Nucleus accumbens (tissue), 56 donors: ENCODE measurements around the gene NDUFA6.
A peak's percentile ranks its signal among the peaks of the same experiment; 100 is the strongest.
"Not testable (repeated sequence)": the region's sequence is repeated elsewhere in the genome, so short reads cannot be mapped to it uniquely, and the experiment has no call there.

ENCODE experiments used
- DNase-seq, 56 donors: peaks; one replicate each; lab custom pipeline; 2025; lab: John Stamatoyannopoulos, UW

NDUFA6 gene

DNA sequence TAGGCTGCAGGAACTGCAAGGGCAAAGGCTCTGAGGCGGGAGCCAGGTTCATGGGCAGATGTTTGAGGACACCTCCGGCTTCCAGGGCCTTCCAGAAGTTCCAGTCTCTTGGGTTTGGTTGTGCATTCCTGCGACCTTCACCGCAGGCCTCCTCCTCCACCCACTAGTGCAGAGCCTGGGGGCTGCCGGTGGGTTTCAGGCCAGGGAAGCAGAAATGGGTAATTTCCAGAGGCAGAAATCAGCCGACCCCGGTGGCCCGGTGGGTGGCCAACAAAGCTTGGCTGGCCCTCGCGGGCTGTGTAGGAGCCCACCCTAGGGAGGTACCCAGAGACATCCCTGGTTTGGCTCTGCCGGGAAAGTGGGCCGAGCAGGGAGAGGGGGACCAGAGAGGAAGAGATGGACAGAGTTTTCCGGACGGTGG is 16.9 kb downstream of the NDUFA6 start:
- DNase-seq: no peak

DNA sequence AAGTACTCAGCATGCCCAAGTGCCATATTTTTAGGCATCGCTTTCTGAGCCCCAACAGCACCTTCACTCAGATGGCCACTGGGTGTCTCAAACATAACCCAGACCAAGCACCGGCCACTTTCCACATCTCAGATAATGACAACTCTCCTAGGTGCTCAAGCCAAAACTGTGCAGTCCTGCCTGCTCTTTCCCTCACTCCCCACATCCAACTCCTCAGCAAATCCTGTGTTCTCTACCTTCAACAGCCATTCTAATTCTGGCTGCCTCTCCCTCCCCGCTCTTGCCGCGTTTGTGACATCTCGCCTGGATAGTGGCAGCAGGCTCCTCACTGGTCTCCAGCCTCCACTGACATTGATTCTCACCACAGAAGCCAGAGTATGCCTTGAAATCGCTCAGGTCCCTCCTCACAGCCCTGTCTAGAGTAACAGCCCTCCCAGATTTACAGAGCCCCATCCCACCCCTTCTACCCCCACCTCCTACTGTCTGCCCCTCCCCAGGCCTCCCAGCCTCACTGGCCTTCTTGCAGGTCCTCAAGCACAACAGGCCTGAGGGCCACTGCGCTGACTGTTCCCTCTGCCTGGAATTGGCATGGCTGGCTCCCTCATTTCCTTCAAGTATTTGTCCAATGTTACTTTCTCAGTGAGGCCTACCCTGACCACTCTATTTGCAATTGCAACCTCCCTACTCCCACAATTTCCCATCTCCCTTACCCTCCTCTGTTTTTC is 17.8 kb downstream of the NDUFA6 start:
- DNase-seq: no peak

DNA sequence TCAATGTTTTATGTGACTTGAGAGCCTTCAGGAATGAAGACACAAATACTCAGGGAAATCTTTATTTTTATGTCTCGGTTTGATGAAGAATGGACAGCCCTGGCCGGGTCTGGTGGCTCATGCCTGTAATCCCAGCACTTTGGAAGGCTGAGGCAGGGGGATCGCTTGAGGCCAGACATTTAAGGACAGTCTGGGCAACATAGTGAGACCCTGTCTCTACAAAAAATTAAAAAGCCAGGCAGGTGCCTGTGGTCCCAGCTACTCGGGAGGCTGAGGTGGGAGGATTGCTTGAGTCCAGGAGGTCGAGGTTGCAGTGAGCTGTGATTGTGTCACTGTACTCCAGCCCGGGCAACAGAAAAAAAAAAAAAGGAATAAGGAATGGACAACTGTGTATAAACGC is 19.1 kb downstream of the NDUFA6 start:
- DNase-seq: not testable (repeated sequence)

DNA sequence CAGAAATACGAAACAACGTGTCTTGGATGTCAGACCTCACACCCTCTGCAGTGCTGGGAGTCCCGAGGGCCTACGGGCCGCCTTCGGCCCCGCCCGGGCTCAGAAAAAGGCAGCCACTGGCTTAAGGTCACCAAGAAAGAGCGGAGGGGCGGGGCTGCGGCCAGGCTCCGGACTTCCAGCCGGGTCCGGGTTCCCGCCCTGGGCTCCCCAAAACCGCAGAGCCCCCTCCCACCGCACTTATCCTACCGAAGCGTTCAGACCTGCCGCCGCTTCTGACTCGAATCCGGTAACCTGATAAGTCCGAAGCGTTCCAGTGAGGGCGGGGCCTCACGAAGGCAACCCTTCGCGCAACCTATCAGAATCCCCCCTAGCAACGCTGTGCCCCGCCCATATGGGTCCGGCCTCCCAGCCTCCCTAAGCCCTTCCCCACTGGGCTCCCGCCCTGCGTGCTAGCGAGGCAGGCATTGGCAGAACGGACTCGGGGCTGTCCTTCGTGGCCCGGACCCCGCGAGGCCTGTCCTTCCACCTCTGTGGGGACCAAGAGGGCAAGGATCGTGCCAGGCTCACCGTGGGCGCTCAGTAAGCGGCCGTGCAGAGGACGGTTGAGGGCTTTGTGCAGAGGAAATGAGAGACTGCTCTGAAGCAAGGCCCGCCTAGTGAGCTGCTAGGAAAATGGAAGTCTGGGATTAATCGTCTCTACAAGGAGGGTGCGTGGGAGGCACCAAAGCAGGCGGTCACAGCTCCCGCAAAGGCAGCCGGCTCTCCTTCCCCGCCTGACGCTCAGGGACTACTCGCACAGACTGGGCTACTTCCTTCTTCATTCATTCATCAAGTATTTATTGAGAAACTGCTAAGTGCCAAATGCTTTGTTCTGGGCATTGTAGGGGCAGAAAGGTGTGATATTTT is 19.8 kb downstream of the NDUFA6 start, which contains the start of gene NAGA:
TSS of gene NAGA (minus strand) at position 296 of the 906 bp plus-strand sequence. CDS start 515 bp downstream, outside the sequence.
- DNase-seq: peak; percentile 52 to 96 (median 88)

DNA sequence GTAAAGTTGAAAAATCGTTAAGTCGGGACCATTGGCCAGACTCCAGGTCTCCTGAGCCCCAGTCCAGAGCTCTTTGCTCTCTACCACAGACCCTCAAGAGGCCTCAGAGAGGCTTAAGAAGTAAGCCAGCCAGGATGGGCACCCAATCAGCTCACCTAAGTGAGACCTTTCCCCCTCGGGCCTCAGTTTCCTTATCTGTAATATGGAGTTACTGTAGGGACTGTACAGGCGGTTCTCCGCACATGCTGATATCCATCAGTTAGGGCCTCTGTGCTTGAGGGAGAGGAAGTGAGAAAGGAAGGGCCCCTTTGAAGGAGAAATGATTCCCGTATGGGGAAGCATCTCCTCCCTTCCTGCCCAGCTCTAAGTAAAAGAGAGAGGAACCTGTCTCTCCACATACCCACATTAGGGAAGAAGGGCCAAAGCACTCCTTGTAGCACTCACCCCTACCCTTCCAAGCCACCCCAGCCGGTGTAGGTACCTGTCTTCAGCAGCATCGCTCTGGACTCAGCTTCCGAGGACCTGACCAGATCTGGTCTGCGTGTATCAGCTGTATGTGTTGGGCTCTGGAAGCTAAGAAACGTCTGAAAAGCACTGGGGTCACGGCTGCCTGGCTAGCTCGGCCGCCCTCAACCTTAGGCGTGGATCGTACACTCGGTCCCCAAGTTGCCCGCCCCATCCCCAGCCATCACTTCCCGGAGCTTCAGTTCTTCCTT is 20.6 kb downstream of the NDUFA6 start:
- DNase-seq: peak in 2 of 56 donors; percentile 41 to 45

DNA sequence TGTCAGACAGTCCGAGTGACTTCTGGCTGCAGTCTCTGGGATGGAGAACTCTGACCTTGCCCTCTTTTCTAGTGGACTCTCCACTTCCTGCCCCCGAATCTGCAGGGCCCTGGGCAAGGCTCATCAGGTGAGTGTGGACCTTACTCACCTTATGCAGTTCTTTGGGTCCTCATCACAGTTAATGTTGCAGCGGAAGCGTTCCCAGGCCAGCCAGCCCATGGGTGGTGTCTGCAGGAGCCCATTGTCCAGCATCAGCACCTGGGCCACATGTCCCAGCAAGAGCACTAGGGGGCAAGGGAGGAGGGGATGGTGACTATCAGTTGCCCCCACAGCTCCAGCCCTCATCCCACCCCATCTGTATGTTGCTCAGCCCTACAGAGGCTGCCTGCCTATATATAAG is 22.3 kb downstream of the NDUFA6 start:
- no peak for DNase-seq

DNA sequence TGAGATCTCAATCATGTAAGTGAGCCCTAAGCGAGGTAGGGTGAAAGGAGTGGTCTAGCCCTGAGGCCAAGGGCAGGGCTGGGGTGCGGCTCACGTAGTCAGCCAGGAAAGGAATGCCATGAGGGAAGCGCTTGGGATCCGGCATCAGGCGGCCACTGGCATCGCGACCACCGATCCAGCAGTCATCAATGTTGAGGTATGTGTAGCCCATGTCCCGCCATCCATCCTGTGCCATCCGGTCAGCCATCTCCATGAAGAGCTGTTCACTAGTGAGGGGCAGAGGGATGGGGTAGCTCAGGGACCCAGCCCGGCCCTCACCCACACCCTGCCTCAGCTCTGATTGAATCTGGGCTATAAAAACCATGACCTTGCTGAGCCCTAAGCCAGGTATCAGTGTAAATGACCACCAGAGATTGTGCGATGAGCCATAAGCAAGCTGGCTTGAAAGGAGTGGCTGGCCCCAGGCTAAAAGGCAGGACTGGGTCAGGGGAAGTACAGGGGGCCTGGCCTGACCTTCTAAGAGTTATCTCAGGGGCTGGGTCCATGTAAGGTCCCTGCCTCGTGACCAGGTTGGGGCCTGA is 22.8 kb downstream of the NDUFA6 start:
- DNase-seq: no peak

DNA sequence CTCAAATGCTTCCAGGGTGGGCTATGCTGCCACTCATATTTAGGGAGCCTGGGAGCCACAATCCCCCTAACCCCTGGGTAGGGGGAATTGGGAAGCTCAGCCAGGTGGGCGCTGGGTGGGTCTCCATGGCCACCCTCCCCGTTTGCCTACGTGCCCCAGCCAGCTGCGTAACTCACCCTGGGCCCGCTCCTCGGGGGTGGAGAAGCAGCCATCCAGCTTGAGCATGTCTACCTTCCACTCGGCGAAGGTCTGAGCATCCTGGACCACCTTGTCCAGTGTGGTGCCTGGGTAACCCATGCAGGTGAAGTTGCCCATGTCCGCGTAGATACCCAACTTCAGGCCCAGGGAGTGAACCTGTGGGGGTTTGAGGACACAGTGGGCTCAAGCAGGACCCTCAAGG is 23.6 kb downstream of the NDUFA6 start:
- no peak for DNase-seq

DNA sequence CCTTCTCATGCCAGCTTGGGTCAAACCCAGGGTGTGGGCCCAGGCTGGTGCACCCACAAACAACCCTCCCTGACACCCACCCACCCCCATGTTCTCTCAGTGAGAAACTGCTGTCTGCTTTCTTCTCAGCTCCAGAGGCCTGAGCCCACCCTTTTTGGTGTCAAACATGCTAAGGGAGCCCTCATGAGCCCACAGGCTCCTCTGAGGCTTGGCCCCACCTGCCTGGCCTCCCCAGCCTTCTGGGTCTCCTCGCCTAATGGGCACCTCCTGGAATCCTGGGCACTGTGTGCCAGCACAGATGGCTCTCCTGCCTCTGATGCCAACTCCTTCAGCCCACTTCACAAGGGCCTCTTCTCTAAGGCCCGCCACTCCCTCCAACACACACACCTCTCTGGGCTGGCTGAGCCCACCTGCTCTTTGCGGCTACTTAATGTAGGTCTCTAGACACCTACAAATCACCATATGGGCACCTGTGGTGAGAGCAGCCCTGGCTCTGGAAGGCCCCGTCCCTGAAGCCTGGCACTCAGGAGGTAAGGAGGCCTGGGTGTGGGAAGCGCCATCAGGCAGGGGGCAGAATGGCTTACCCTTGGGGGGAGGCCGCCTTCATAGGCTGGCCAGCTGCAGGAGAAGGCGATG is 24.3 kb downstream of the NDUFA6 start:
- no peak for DNase-seq

DNA sequence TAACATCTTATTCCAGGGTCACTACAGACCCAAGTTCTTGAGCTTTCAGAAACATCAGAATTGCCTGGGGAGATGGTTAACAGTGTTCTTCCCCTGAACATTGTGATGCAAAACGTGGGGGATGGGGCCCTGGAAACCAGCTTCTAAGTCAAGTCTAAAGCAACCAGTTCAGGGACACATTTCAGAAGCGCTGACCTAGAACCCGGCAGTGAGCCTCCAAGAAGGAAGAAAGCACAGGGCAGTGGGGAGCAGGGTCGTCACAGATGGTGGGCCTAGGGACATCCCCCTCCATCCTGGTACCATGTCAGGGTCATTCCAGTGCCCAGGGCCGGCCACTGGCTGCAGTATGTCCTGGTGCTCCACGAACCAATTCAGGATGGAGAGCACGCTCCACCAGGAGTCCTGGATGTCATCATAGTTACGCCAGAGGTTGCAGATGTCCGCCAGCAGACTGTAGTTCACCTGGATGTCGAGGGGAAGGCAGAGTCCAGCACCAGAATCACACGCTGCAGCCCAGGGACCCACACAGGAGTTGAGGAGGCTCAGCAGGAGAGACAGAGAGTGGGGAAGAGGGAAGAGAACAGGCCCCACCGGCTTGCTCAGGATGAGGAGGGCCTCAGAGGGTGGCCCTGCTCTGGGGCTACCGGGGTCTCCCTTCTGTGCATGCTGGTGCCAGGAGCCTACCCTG is 25.0 kb downstream of the NDUFA6 start:
- no peak for DNase-seq

DNA sequence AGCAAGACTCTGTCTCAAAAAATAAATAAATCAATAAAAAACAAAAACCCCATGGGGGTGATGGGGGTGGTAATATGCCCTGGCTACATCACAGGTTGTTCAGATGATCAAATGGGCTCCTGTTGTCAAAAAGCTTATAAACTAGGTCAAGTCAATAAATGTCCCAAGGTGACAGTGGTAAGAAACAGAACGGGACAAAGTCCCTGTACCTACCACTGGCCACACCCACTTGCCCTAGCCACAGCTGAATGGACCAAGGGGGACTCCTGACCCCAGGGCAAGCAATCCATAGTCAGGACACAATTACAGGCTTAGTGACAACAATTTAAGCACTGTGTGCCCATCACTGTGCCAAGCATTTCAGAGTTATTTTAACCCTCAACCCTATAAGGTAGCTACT is 25.9 kb downstream of the NDUFA6 start:
- no peak for DNase-seq

DNA sequence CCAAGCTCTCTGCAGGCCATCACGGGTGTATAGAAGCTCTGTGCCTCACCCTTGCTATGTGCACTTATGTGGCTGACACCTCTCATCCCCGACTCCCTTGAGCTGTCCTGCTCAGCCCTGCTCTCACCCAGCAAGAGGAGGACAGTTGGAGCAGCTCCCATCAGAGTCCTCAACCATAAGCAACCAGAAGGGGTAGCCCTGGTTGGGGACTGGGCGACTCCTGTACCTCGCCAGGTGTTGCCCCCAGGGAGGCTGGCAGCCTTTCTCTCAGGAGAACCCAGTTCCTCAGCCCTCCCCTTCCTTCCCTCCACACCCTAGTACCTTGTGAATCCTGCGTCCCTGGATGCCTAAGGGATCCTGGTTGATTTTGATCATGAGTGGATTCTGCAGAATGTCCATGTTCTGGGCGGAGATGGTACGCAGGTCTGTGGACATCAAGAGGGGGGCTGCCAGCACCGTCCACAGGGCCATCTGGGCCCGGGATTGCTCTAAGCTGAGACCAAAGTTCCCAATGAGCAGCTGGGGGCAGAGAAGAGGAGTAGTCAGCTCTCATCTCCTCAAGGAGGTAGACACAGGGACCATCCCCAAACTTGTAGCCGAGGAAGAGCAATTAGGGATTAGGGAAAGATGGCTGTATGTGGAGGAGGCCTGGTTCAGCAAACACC is 27.9 kb downstream of the NDUFA6 start:
- no peak for DNase-seq

DNA sequence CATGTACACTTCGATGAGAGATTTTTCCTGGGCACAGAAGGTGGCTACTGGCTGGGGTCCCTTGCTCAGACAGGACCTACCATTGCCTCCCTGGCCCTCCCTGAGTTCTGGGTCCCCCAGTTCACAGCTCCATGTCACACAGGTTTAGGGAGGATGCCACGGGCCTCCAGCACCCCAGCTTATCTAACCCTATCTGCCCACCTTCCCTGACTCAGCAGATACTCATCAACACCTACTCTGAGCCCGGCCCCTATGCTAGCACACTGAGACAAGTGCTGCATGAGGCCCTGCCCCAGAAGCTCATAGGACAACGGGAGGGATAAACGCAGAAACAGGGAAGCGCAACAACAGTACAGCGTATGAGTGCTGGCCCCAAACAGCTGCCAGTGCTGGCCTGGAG is 29.5 kb downstream of the NDUFA6 start:
- DNase-seq: peak in 19 of 56 donors; percentile 4 to 61 (median 30)

DNA sequence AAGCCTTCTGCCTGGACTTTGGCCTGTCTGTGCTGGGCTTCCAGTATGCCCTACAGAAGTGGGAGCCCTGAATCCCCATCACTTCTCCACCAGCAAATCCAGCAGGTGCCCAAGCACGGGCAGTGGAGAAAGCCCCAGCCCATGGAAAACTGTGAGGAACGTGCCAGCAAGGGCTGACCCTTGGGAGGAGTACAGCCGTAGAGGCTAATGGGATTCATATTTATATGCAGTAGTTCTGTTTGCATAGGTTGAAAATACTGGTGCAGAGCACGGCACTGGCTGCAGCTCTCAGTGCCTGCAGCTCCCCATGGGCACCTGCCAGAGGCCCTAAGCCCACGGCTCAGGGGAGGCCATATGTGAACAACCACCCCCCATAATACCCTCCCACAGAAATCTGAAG is 30.1 kb downstream of the NDUFA6 start:
- no peak for DNase-seq

DNA sequence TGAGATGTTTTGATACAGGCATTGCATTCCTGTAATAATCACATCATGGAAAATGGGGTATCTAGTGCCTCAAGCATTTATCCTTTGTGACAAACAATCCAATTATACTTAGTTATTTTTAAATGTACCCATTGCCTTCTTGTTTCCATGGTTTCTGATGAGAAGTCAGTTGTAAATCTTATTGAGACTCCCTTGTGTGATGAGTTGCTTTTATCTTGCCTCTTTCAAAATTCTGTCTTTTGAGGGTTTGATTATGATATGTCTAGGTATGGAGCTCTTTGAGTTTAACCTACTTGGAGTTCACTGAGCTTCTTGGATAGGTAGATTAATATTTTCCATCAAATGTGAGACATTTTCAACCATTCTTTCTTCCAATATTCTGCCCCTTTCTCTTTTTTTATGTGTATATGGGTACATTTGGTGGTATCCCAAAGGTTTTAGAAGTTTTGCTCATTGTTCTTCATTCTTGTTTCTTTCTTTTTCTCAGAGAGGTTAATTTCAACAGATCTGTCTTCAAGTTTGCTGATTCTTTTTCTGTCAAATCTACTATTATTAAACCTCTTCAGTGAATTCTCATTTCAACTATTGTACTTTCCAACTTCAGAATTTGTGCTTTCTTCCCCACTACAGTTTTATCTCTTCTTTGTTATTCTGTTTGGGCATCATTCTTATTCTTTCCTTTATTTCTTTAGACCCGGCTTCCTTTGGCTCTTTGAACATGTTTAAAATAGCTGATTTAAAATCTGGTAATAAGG is 33.6 kb downstream of the NDUFA6 start:
- DNase-seq: no peak

DNA sequence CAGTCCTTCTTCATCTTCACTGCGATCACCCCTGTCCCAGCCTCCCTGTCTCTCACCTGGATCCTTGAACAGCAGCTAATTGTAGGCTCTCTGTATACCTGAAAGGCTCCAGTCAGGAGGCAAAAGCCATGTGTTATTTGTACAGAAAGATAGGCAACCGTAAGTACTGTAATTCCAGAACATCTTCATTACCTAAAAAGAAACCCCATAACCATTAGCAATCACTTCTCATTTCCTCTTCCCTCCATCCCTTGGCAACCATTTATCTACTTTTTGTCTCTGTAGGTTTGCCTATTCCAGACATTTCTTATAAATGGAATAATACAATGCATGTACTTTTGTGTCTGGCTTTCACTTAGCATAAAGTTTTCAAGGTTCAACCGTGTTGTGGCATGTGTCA is 37.8 kb downstream of the NDUFA6 start:
- no peak for DNase-seq

DNA sequence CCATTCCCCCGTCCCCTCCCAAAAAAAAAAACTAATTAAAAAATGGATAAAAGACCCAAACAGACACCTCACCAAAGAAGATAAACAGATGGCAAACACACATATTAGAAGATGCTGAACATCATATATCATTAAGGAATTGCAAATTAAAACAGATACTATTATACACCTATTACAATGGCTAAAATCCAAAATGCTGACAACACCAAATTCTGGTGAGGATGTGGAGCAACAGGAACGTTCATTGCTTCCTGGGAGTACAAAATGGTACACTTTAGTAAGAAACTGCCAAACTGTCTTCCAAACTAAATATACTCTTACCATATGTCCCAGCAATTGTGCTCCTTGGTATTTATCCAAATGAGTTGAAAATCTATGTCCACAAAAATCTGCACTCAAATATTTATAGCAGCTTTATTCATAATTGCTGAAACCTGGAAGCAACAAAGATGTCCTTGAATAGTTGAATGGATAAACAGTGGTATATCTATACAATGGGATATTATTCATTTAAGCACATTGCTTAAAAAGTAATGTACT is 39.9 kb downstream of the NDUFA6 start:
- no peak for DNase-seq

DNA sequence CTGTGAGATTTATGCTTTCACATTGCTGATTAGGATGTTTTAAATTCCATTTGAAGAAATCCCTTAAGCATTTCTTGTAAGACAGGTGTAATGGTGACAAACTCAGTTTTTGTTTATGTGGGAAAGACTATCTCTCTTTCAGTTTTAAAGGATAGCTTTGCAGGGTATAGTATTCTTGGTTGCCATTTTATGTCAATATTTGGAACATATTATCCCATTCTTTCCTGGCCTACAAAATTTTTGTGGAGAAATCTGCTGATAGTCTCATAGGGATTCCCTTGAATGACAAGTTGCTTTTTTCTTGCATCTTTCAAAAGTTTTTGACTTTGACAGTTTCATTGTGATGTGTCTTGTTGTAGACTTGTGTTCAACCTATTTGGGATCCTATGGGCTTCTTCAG is 48.8 kb downstream of the NDUFA6 start:
- DNase-seq: no peak
